GM18517 (cell line): ENCODE results near the gene CNOT8.

ENCODE experiments used
- ATAC-seq: cut with Tn5 transposase; IDR thresholded peaks from one replicate; pipeline ENCODE4 v1.9.1; 2021; ENCODE audit warnings: mild to moderate bottlenecking, moderate library complexity; ENCODE audit not compliant: unreplicated experiment

Gene CNOT8

GRCh38 chr5:154863291-154864080 lies 5.1 kb downstream of the CNOT8 start:
- no peak for ATAC-seq

- ATAC-seq = no peak
These were observed 7.2 kb downstream of the CNOT8 start for GRCh38 chr5:154865466-154866184.

- ATAC-seq = no peak
These were observed 8.4 kb downstream of the CNOT8 start for GRCh38 chr5:154866841-154867240.

GRCh38 chr5:154868702-154869101 lies 10.3 kb downstream of the CNOT8 start:
- ATAC-seq = no peak

GRCh38 chr5:154871734-154872133 lies 13.3 kb downstream of the CNOT8 start:
- ATAC-seq = no peak

GRCh38 chr5:154873791-154874331 lies 15.4 kb downstream of the CNOT8 start:
- no peak for ATAC-seq

- no peak for ATAC-seq
These were observed 20.4 kb downstream of the CNOT8 start for GRCh38 chr5:154878642-154879335.

- ATAC-seq = no peak
These were observed 23.6 kb downstream of the CNOT8 start for GRCh38 chr5:154881986-154882385.

GRCh38 chr5:154884424-154884823 lies 26.0 kb downstream of the CNOT8 start:
- ATAC-seq = no peak

GRCh38 chr5:154885439-154885838 lies 27.0 kb downstream of the CNOT8 start:
- no peak for ATAC-seq

- no peak for ATAC-seq
These were observed 33.9 kb downstream of the CNOT8 start for GRCh38 chr5:154892369-154892771.

GRCh38 chr5:154893381-154893780 lies 35.0 kb downstream of the CNOT8 start:
- no peak for ATAC-seq

GRCh38 chr5:154895606-154896561 lies 37.5 kb downstream of the CNOT8 start:
- ATAC-seq = no peak

- ATAC-seq = no peak
These were observed 38.2 kb downstream of the CNOT8 start for GRCh38 chr5:154896562-154897165.

- no peak for ATAC-seq
These were observed 39.8 kb downstream of the CNOT8 start for GRCh38 chr5:154898210-154898609.

- ATAC-seq = no peak
These were observed 40.9 kb downstream of the CNOT8 start for GRCh38 chr5:154899151-154899816.

- no peak for ATAC-seq
These were observed 41.6 kb downstream of the CNOT8 start for GRCh38 chr5:154900066-154900465.

- no peak for ATAC-seq
These were observed 42.8 kb downstream of the CNOT8 start for GRCh38 chr5:154901276-154901675.

GRCh38 chr5:154901913-154902312 lies 43.5 kb downstream of the CNOT8 start:
- ATAC-seq = no peak
